ENCODE measurements around the gene ACP3.

The ACP3 gene

GRCh38 chr3:132346841-132347736 lies 29.9 kb downstream of the ACP3 start:
- Histone ChIP-seq H3K4me3 (ENCODE audit: low read depth in 1 of 2, low read length in 2 of 2) (no peak overlapping the region), H3K9me3 (ENCODE audit: control insufficient read depth in 1 of 2, low read length in 2 of 2) (no peaks in the 10 kb centered on the region), H3K27me3 (ENCODE audit: low read depth, low read length) (no peaks in the 10 kb centered on the region), H3K27ac (ENCODE audit: low read length) (no peak overlapping the region), H3K4me1 (ENCODE audit: control insufficient read depth in 1 of 2, insufficient read depth in 2 of 2, low read length in 2 of 2) (no peaks in the 10 kb centered on the region), H3K36me3 (ENCODE audit: control insufficient read depth in 1 of 2, insufficient read depth in 2 of 2, low read length in 2 of 2) (peaks cover 0 to 3% of the 10 kb centered on the region in 2 donors)

DNA sequence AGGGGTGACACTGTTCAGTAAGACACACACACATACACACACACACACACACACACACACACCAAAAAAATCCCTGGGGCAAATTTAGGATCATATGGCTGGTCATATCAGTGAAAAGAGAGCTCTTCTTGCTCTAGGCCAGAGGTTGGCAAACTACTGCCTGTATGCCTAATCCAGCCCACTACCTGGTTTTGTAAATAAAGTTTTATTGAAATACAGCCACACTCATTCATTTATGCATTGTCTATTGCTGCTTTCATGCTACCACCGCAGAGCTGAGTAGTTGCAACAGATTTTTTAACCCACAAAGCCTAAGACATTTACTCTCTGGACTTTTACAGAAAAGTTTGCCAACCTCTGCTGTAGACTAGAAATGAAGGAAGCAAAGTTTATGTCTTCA lies 30.6 kb downstream of the ACP3 start:
- Histone ChIP-seq H3K27ac (ENCODE audit: low read length) (no peak overlapping the region), H3K4me1 (ENCODE audit: control insufficient read depth in 1 of 2, insufficient read depth in 2 of 2, low read length in 2 of 2) (no peaks in the 10 kb centered on the region), H3K27me3 (ENCODE audit: low read depth, low read length) (no peaks in the 10 kb centered on the region)

GRCh38 chr3:132348531-132348930 lies 31.3 kb downstream of the ACP3 start:
- Histone ChIP-seq H3K27me3 (ENCODE audit: low read depth, low read length) (no peaks in the 10 kb centered on the region), H3K36me3 (ENCODE audit: control insufficient read depth in 1 of 2, insufficient read depth in 2 of 2, low read length in 2 of 2) (peaks cover 0 to 3% of the 10 kb centered on the region in 2 donors), H3K27ac (ENCODE audit: low read length) (no peak overlapping the region), H3K9me3 (ENCODE audit: control insufficient read depth in 1 of 2, low read length in 2 of 2) (no peaks in the 10 kb centered on the region), H3K4me3 (ENCODE audit: low read depth in 1 of 2, low read length in 2 of 2) (no peak overlapping the region), H3K4me1 (ENCODE audit: control insufficient read depth in 1 of 2, insufficient read depth in 2 of 2, low read length in 2 of 2) (no peaks in the 10 kb centered on the region)

More for the DNA sequence above, 30.6 kb downstream of the ACP3 start:
- no peak overlapping the region for H3K4me3 ChIP-seq (ENCODE audit: low read depth in 1 of 2, low read length in 2 of 2)
- H3K36me3 ChIP-seq (ENCODE audit: control insufficient read depth in 1 of 2, insufficient read depth in 2 of 2, low read length in 2 of 2): peaks cover 0 to 3% of the 10 kb centered on the region in 2 donors
- no peaks in the 10 kb centered on the region for H3K9me3 ChIP-seq (ENCODE audit: control insufficient read depth in 1 of 2, low read length in 2 of 2)

GRCh38 chr3:132350814-132351213 lies 33.6 kb downstream of the ACP3 start:
- no peaks in the 10 kb centered on the region for H3K27me3 ChIP-seq (ENCODE audit: low read depth, low read length)
- H3K9me3 ChIP-seq (ENCODE audit: control insufficient read depth in 1 of 2, low read length in 2 of 2): no peaks in the 10 kb centered on the region
- no peaks in the 10 kb centered on the region for H3K4me1 ChIP-seq (ENCODE audit: control insufficient read depth in 1 of 2, insufficient read depth in 2 of 2, low read length in 2 of 2)
- H3K36me3 ChIP-seq (ENCODE audit: control insufficient read depth in 1 of 2, insufficient read depth in 2 of 2, low read length in 2 of 2): peaks cover 0 to 3% of the 10 kb centered on the region in 2 donors
- no peak overlapping the region for H3K27ac ChIP-seq (ENCODE audit: low read length)
- H3K4me3 ChIP-seq (ENCODE audit: low read depth in 1 of 2, low read length in 2 of 2): no peak overlapping the region

DNA sequence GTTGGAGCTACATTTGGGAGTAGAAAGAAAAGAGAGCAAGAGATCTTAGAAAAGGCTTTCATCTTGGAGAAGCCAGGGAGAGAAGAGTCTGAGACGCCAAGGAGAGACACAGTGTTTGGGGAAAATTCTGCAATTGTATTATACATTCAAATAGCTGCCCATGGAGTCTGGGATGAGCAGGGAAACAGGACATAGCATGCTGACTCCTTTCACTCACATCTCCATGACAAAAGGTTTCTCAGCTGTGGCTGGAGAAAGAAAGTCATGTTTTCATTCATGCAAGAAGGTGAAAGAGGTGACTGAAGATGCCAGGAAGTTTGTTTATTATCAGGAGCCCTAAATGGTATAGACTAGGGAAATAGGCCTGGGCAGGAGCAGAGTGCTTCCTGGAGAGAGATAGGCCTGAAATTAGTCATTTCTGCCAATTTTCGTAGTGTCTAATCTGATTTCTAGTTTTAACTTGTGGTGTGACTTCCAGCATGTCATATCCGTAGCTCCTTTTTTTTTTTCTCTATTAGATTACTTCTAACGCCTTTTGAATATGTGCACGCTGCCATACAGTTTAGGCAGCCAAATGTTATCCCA lies 34.1 kb downstream of the ACP3 start:
- Histone ChIP-seq H3K4me3 (ENCODE audit: low read depth in 1 of 2, low read length in 2 of 2) (no peak overlapping the region), H3K9me3 (ENCODE audit: control insufficient read depth in 1 of 2, low read length in 2 of 2) (no peaks in the 10 kb centered on the region), H3K27me3 (ENCODE audit: low read depth, low read length) (no peaks in the 10 kb centered on the region), H3K4me1 (ENCODE audit: control insufficient read depth in 1 of 2, insufficient read depth in 2 of 2, low read length in 2 of 2) (no peaks in the 10 kb centered on the region), H3K36me3 (ENCODE audit: control insufficient read depth in 1 of 2, insufficient read depth in 2 of 2, low read length in 2 of 2) (peaks cover 0 to 3% of the 10 kb centered on the region in 2 donors), H3K27ac (ENCODE audit: low read length) (no peak overlapping the region)

- Histone ChIP-seq H3K27ac (ENCODE audit: low read length) (no peak overlapping the region), H3K9me3 (ENCODE audit: control insufficient read depth in 1 of 2, low read length in 2 of 2) (no peaks in the 10 kb centered on the region), H3K4me3 (ENCODE audit: low read depth in 1 of 2, low read length in 2 of 2) (no peak overlapping the region), H3K27me3 (ENCODE audit: low read depth, low read length) (no peaks in the 10 kb centered on the region), H3K36me3 (ENCODE audit: control insufficient read depth in 1 of 2, insufficient read depth in 2 of 2, low read length in 2 of 2) (peaks cover 0 to 3% of the 10 kb centered on the region in 2 donors), H3K4me1 (ENCODE audit: control insufficient read depth in 1 of 2, insufficient read depth in 2 of 2, low read length in 2 of 2) (no peaks in the 10 kb centered on the region)
Measured at GRCh38 chr3:132352556-132353143, 35.4 kb downstream of the ACP3 start.

DNA sequence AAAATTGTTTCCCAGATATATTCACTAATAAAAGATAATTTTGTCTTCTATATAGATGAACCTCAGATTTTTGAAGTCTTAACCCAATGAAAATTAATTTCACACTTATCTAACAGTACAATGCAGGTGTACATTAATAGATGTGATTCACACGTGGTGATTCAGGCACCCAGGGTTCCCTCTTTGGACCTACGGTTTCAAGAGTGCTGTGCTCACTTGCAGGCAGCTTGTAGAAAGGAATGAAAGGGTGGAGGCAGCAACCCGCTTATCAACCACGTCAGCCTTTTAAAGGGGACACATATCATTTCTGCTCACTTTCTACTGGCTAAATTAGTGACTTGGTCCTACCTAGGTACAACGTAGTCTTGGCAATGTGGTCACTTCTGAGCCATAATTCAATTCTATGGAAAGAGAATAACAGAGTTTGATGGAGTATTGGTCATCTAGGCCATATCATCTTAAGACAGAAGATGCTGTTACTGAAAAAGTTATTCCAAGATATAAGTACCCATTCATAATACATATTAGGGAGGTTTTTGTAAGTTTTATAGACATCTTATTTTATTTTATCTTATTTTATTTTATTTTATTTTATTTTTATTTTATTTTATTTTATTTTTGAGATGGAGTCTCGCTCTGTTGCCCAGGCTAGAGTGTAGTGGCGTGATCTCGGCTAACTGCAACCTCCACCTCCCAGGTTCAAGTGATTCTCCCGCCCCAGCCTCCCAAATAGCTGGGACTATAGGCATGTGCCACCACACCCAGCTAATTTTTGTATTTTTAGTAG lies 37.9 kb downstream of the ACP3 start:
- Histone ChIP-seq H3K4me1 (ENCODE audit: control insufficient read depth in 1 of 2, insufficient read depth in 2 of 2, low read length in 2 of 2) (no peaks in the 10 kb centered on the region), H3K4me3 (ENCODE audit: low read depth in 1 of 2, low read length in 2 of 2) (no peak overlapping the region), H3K9me3 (ENCODE audit: control insufficient read depth in 1 of 2, low read length in 2 of 2) (no peaks in the 10 kb centered on the region), H3K36me3 (ENCODE audit: control insufficient read depth in 1 of 2, insufficient read depth in 2 of 2, low read length in 2 of 2) (no peaks in the 10 kb centered on the region), H3K27me3 (ENCODE audit: low read depth, low read length) (no peaks in the 10 kb centered on the region), H3K27ac (ENCODE audit: low read length) (no peak overlapping the region)

DNA sequence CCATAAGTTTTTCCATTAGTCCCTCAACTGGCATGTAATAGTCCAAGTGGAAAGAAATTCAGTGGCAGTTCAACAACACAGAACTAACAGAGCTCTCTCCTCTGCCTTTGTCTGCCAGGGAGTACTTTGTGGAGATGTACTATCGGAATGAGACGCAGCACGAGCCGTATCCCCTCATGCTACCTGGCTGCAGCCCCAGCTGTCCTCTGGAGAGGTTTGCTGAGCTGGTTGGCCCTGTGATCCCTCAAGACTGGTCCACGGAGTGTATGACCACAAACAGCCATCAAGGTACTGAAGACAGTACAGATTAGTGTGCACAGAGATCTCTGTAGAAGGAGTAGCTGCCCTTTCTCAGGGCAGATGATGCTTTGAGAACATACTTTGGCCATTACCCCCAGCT lies 39.4 kb downstream of the ACP3 start:
- no peaks in the 10 kb centered on the region for H3K27me3 ChIP-seq (ENCODE audit: low read depth, low read length)
- H3K9me3 ChIP-seq (ENCODE audit: control insufficient read depth in 1 of 2, low read length in 2 of 2): no peaks in the 10 kb centered on the region
- no peak overlapping the region for H3K27ac ChIP-seq (ENCODE audit: low read length)
- no peaks in the 10 kb centered on the region for H3K36me3 ChIP-seq (ENCODE audit: control insufficient read depth in 1 of 2, insufficient read depth in 2 of 2, low read length in 2 of 2)
- no peak overlapping the region for H3K4me3 ChIP-seq (ENCODE audit: low read depth in 1 of 2, low read length in 2 of 2)
- no peaks in the 10 kb centered on the region for H3K4me1 ChIP-seq (ENCODE audit: control insufficient read depth in 1 of 2, insufficient read depth in 2 of 2, low read length in 2 of 2)

- Histone ChIP-seq H3K27me3 (ENCODE audit: low read depth, low read length) (no peaks in the 10 kb centered on the region), H3K4me1 (ENCODE audit: control insufficient read depth in 1 of 2, insufficient read depth in 2 of 2, low read length in 2 of 2) (no peaks in the 10 kb centered on the region), H3K27ac (ENCODE audit: low read length) (no peak overlapping the region), H3K9me3 (ENCODE audit: control insufficient read depth in 1 of 2, low read length in 2 of 2) (no peaks in the 10 kb centered on the region), H3K4me3 (ENCODE audit: low read depth in 1 of 2, low read length in 2 of 2) (no peak overlapping the region), H3K36me3 (ENCODE audit: control insufficient read depth in 1 of 2, insufficient read depth in 2 of 2, low read length in 2 of 2) (no peaks in the 10 kb centered on the region)
Measured at GRCh38 chr3:132360717-132361116, 43.5 kb downstream of the ACP3 start.

- H3K4me1 ChIP-seq (ENCODE audit: control insufficient read depth in 1 of 2, insufficient read depth in 2 of 2, low read length in 2 of 2): no peaks in the 10 kb centered on the region
- H3K27ac ChIP-seq (ENCODE audit: low read length): no peak overlapping the region
- H3K9me3 ChIP-seq (ENCODE audit: control insufficient read depth in 1 of 2, low read length in 2 of 2): no peaks in the 10 kb centered on the region
- no peaks in the 10 kb centered on the region for H3K27me3 ChIP-seq (ENCODE audit: low read depth, low read length)
- no peak overlapping the region for H3K4me3 ChIP-seq (ENCODE audit: low read depth in 1 of 2, low read length in 2 of 2)
- no peaks in the 10 kb centered on the region for H3K36me3 ChIP-seq (ENCODE audit: control insufficient read depth in 1 of 2, insufficient read depth in 2 of 2, low read length in 2 of 2)
Measured at GRCh38 chr3:132362329-132362728, 45.1 kb downstream of the ACP3 start.

GRCh38 chr3:132368515-132368914 lies 51.3 kb downstream of the ACP3 start:
- no peak overlapping the region for H3K4me3 ChIP-seq (ENCODE audit: low read depth in 1 of 2, low read length in 2 of 2)
- H3K9me3 ChIP-seq (ENCODE audit: control insufficient read depth in 1 of 2, low read length in 2 of 2): no peaks in the 10 kb centered on the region
- no peaks in the 10 kb centered on the region for H3K27me3 ChIP-seq (ENCODE audit: low read depth, low read length)
- no peaks in the 10 kb centered on the region for H3K4me1 ChIP-seq (ENCODE audit: control insufficient read depth in 1 of 2, insufficient read depth in 2 of 2, low read length in 2 of 2)
- no peaks in the 10 kb centered on the region for H3K36me3 ChIP-seq (ENCODE audit: control insufficient read depth in 1 of 2, insufficient read depth in 2 of 2, low read length in 2 of 2)
- H3K27ac ChIP-seq (ENCODE audit: low read length): no peak overlapping the region
